HG02759 (cell line): ENCODE results near the gene SLC45A1.

Experiments used
- ATAC-seq: cut with Tn5 transposase; IDR thresholded peaks from one replicate; pipeline ENCODE4 v1.9.1; 2021; ENCODE audit warnings: mild to moderate bottlenecking, moderate library complexity; ENCODE audit not compliant: unreplicated experiment

SLC45A1 gene

GRCh38 chr1:8334106-8334851 is 16.4 kb downstream of the SLC45A1 start:
- no peak for ATAC-seq

- ATAC-seq: no peak
Observed at GRCh38 chr1:8335246-8335645, 17.3 kb downstream of the SLC45A1 start.

GRCh38 chr1:8337776-8338525 is 20.0 kb downstream of the SLC45A1 start:
- no peak for ATAC-seq

- ATAC-seq: no peak
Observed at GRCh38 chr1:8338526-8339202, 20.8 kb downstream of the SLC45A1 start.

- no peak for ATAC-seq
Observed at GRCh38 chr1:8339203-8339600, 21.3 kb downstream of the SLC45A1 start.

GRCh38 chr1:8340448-8340847 is 22.5 kb downstream of the SLC45A1 start:
- no peak for ATAC-seq

- ATAC-seq: no peak
Observed at GRCh38 chr1:8342325-8342724, 24.4 kb downstream of the SLC45A1 start.

GRCh38 chr1:8343044-8343443 is 25.1 kb downstream of the SLC45A1 start:
- no peak for ATAC-seq

GRCh38 chr1:8343464-8344001 is 25.6 kb downstream of the SLC45A1 start:
- no peak for ATAC-seq

- ATAC-seq: no peak
Observed at GRCh38 chr1:8344893-8345507, 27.1 kb downstream of the SLC45A1 start.

- no peak for ATAC-seq
Observed at GRCh38 chr1:8345621-8346415, 27.9 kb downstream of the SLC45A1 start.

GRCh38 chr1:8347635-8348034 is 29.7 kb downstream of the SLC45A1 start:
- ATAC-seq: no peak

GRCh38 chr1:8348047-8348776 is 30.3 kb downstream of the SLC45A1 start:
- no peak for ATAC-seq

GRCh38 chr1:8348777-8349472 is 31.0 kb downstream of the SLC45A1 start:
- no peak for ATAC-seq

GRCh38 chr1:8349473-8349865 is 31.6 kb downstream of the SLC45A1 start:
- no peak for ATAC-seq

GRCh38 chr1:8349961-8350360 is 32.0 kb downstream of the SLC45A1 start:
- no peak for ATAC-seq

- no peak for ATAC-seq
Observed at GRCh38 chr1:8350914-8351684, 33.2 kb downstream of the SLC45A1 start.
